HEK293 (cell line): ENCODE measurements around the gene PRDM11.

Source experiments
- EGR2 ChIP-seq: fragments of 450-650 bp; formaldehyde crosslinking; IDR thresholded peaks from 2 replicates; pipeline ENCODE4 v1.5.1; 2016; ENCODE audit warnings: low read depth, missing biosample characterization, missing genetic modification characterization
- TCF7L2 ChIP-seq: IDR thresholded peaks from 2 replicates; pipeline ENCODE4 v1.6.1; 2011; ENCODE audit warnings: low read depth, mild to moderate bottlenecking, inconsistent platforms, low read length, moderate library complexity, borderline replicate concordance
- ZFP41 ChIP-seq: fragments of 450-650 bp; formaldehyde crosslinking; IDR thresholded peaks from 2 replicates; pipeline ENCODE4 v1.5.1; 2016; ENCODE audit warnings: missing biosample characterization, missing genetic modification characterization, borderline replicate concordance
- ZNF239 ChIP-seq: fragments of 450-650 bp; formaldehyde crosslinking; IDR thresholded peaks from 2 replicates; pipeline ENCODE4 v1.5.1; 2016; ENCODE audit warnings: missing biosample characterization, missing genetic modification characterization
- ZNF350 ChIP-seq: fragments of 450-650 bp; formaldehyde crosslinking; IDR thresholded peaks from 2 replicates; pipeline ENCODE4 v1.5.0; 2017; ENCODE audit warnings: missing biosample characterization, mild to moderate bottlenecking, missing genetic modification characterization
- TF ChIP-seq, protein P1 (sequence below): fragments of 450-650 bp; formaldehyde crosslinking; IDR thresholded peaks from 2 replicates; pipeline ENCODE4 v1.5.1; 2016; ENCODE audit warnings: missing biosample characterization, missing genetic modification characterization
- TF ChIP-seq, protein P2 (sequence below): fragments of 450-650 bp; formaldehyde crosslinking; IDR thresholded peaks from 2 replicates; pipeline ENCODE4 v1.5.1; 2017; ENCODE audit warnings: missing biosample characterization, missing genetic modification characterization
- TF ChIP-seq, protein P3 (sequence below): fragments of 450-650 bp; formaldehyde crosslinking; IDR thresholded peaks from 2 replicates; pipeline ENCODE4 v1.5.1; 2017; ENCODE audit warnings: missing biosample characterization, missing genetic modification characterization

DNA sequence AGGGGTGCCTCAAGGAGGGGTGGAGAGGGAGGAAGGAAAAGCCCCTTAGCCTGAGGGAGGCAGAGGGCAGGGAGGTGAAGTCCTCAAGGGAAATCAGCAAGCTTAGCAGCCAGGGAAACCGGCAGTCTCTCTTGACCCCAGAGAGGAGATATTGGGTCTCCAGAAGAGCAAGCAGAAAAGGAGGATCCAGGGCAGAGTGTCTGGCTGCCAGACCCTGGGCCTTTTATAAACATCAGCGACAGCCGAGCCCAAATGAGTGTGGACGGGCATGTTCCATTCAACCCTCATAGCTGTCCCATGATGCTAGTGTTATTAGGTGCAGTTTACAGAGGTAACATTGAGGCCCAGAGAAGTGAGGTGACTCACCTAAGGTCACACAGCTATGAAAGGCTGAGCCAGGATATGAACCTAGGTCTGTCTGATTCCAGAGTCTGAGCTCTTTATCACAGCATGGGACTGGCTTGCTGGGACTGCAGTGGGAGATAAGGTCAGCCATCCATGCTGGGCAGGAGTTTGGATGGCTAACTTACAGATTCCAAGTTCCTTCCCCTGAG is 9.3 kb downstream of the PRDM11 start:
- TF ChIP-seq, protein P1, sequence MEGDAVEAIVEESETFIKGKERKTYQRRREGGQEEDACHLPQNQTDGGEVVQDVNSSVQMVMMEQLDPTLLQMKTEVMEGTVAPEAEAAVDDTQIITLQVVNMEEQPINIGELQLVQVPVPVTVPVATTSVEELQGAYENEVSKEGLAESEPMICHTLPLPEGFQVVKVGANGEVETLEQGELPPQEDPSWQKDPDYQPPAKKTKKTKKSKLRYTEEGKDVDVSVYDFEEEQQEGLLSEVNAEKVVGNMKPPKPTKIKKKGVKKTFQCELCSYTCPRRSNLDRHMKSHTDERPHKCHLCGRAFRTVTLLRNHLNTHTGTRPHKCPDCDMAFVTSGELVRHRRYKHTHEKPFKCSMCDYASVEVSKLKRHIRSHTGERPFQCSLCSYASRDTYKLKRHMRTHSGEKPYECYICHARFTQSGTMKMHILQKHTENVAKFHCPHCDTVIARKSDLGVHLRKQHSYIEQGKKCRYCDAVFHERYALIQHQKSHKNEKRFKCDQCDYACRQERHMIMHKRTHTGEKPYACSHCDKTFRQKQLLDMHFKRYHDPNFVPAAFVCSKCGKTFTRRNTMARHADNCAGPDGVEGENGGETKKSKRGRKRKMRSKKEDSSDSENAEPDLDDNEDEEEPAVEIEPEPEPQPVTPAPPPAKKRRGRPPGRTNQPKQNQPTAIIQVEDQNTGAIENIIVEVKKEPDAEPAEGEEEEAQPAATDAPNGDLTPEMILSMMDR (tag by site-specific recombination) = no peak
- no peak for TF ChIP-seq ZNF239 (tag by site-specific recombination)
- TF ChIP-seq, protein P2, sequence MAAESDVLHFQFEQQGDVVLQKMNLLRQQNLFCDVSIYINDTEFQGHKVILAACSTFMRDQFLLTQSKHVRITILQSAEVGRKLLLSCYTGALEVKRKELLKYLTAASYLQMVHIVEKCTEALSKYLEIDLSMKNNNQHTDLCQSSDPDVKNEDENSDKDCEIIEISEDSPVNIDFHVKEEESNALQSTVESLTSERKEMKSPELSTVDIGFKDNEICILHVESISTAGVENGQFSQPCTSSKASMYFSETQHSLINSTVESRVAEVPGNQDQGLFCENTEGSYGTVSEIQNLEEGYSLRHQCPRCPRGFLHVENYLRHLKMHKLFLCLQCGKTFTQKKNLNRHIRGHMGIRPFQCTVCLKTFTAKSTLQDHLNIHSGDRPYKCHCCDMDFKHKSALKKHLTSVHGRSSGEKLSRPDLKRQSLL = no peak
- TF ChIP-seq ZFP41 (tag by site-specific recombination) = no peak
- no peak for TF ChIP-seq ZNF350 (tag by site-specific recombination)
- TF ChIP-seq, protein P3, sequence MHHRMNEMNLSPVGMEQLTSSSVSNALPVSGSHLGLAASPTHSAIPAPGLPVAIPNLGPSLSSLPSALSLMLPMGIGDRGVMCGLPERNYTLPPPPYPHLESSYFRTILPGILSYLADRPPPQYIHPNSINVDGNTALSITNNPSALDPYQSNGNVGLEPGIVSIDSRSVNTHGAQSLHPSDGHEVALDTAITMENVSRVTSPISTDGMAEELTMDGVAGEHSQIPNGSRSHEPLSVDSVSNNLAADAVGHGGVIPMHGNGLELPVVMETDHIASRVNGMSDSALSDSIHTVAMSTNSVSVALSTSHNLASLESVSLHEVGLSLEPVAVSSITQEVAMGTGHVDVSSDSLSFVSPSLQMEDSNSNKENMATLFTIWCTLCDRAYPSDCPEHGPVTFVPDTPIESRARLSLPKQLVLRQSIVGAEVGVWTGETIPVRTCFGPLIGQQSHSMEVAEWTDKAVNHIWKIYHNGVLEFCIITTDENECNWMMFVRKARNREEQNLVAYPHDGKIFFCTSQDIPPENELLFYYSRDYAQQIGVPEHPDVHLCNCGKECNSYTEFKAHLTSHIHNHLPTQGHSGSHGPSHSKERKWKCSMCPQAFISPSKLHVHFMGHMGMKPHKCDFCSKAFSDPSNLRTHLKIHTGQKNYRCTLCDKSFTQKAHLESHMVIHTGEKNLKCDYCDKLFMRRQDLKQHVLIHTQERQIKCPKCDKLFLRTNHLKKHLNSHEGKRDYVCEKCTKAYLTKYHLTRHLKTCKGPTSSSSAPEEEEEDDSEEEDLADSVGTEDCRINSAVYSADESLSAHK (tag by site-specific recombination) = no peak
- no peak for TF ChIP-seq EGR2 (tag by site-specific recombination)
- TF ChIP-seq TCF7L2 = no peak
